ENCODE data around the gene TRABD2B. TPM values are rescaled to one million over a fixed set of nuclear protein-coding genes. Genes with fewer than 3 reads are reported as not detected.

The TRABD2B gene
- total and polyA plus RNA-seq, 2 donors (not counting 3 experiments of a cell fraction or from before 2014, with no cell fraction given) = not detected

DNA sequence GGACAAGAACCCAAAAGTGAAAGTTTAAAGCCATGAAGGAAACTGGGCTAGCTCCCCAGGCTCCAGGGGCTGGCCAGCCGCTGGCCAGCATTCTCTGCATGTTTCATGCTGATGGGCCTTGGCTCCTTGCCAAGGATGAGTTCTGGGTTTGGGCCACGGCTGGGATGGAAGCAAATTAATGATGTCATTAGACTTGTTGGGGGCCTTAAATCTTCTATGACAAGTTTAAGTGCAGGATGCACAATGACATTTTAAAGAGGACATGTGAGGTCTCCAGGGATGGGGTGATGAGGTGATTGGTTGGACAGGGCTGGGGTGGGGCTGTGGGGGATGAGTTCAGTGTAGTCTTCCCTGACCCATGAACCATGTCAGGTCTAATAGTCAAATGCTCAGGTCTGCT is 199.6 kb downstream of the TRABD2B start:
- intact Hi-C loops (cut with micrococcal nuclease) = no loop called here
- CTCF ChIA-PET = no interaction called here

More for the DNA sequence above, 199.6 kb downstream of the TRABD2B start:
- Histone ChIP-seq H3K36me3 (ENCODE audit: control insufficient read depth in 2 of 2, extremely low read depth in 1 of 2, insufficient read depth in 2 of 2, low read length in 2 of 2) (no peaks in the 10 kb centered on the region), H3K9me3 (replicated peaks; ENCODE audit: control insufficient read depth, insufficient read depth, low read length) (no peaks in the 10 kb centered on the region), H2AFZ (ENCODE audit: low read depth, low read length) (no peak overlapping the region), H3K79me2 (ENCODE audit: control insufficient read depth, insufficient read depth, low read length) (no peaks in the 10 kb centered on the region), H3K4me2 (ENCODE audit: insufficient read depth, low read length) (no peak overlapping the region), H3K9me1 (replicated peaks; ENCODE audit: control insufficient read depth, extremely low read depth, insufficient read depth, low read length) (no peaks in the 10 kb centered on the region), H3K4me3 (replicated peaks in 1 of 3; ENCODE audit: insufficient read depth in 1 of 3, low read depth in 1 of 3, low read length in 3 of 3) (no peak overlapping the region), H3K27me3 (ENCODE audit: control insufficient read depth in 2 of 2, insufficient read depth in 2 of 2, low read length in 2 of 2) (no peaks in the 10 kb centered on the region), H3K27ac (ENCODE audit: insufficient read depth, low read depth, low read length) (no peak overlapping the region), H4K20me1 (replicated peaks; ENCODE audit: control insufficient read depth, extremely low read depth, insufficient read depth, low read length) (no peaks in the 10 kb centered on the region), H3K4me1 (ENCODE audit: control insufficient read depth, extremely low read depth, insufficient read depth, low read length) (no peaks in the 10 kb centered on the region), H3K9ac (replicated peaks; ENCODE audit: extremely low read depth, insufficient read depth, low read length) (no peak overlapping the region)
- POLR2A ChIA-PET = no interaction called here
- no TSS peak for BruUV-seq (replicated peaks)
- dilution Hi-C loops (cut with MboI; ENCODE audit: extremely low pct_ligation_motif_present, low sequenced_read_pairs) = no loop called here
- no peak for FAIRE-seq
- DNase-seq (ENCODE audit: low read depth, low spot score) = no peak
- TF ChIP-seq FOS (IDR thresholded peaks at IDR 0.05; ENCODE audit: borderline replicate concordance, insufficient read depth, low read length) (no peak), EZH2 (IDR thresholded peaks at IDR 0.05; ENCODE audit: borderline replicate concordance, low read depth, low read length, severe bottlenecking) (no peak), JUN (IDR thresholded peaks at IDR 0.05; ENCODE audit: borderline replicate concordance, insufficient read depth, insufficient read length, low read depth) (no peak), MYC (IDR thresholded peaks at IDR 0.05; ENCODE audit: low read depth, low read length) (no peak), POLR2A (IDR thresholded peaks at IDR 0.05; ENCODE audit: low read depth, low read length) (no peak), GATA2 (IDR thresholded peaks at IDR 0.05; ENCODE audit: insufficient read depth, insufficient read length, low read depth, low read length) (no peak), POLR2AphosphoS5 (IDR thresholded peaks at IDR 0.05; ENCODE audit: insufficient read depth, low read depth, low read length) (no peak)
- TF ChIP-seq, protein P1, sequence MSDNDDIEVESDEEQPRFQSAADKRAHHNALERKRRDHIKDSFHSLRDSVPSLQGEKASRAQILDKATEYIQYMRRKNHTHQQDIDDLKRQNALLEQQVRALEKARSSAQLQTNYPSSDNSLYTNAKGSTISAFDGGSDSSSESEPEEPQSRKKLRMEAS (IDR thresholded peaks at IDR 0.05; ENCODE audit: insufficient read depth, insufficient read length) = no peak
- TF ChIP-seq, protein P2, sequence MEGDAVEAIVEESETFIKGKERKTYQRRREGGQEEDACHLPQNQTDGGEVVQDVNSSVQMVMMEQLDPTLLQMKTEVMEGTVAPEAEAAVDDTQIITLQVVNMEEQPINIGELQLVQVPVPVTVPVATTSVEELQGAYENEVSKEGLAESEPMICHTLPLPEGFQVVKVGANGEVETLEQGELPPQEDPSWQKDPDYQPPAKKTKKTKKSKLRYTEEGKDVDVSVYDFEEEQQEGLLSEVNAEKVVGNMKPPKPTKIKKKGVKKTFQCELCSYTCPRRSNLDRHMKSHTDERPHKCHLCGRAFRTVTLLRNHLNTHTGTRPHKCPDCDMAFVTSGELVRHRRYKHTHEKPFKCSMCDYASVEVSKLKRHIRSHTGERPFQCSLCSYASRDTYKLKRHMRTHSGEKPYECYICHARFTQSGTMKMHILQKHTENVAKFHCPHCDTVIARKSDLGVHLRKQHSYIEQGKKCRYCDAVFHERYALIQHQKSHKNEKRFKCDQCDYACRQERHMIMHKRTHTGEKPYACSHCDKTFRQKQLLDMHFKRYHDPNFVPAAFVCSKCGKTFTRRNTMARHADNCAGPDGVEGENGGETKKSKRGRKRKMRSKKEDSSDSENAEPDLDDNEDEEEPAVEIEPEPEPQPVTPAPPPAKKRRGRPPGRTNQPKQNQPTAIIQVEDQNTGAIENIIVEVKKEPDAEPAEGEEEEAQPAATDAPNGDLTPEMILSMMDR (IDR thresholded peaks at IDR 0.05; ENCODE audit: extremely low read depth in 1 of 2, insufficient read depth in 1 of 2, low read depth in 1 of 2, low read length in 2 of 2) = no peak
